Stimulated activated CD4-positive, alpha-beta T cell treated with anti-CD3 and anti-CD28 coated beads, Interleukin-1b, Interleukin-23, amount 100 ng/mL, for 48 hours (primary cell): ENCODE measurements around the gene WDR38.
A peak's percentile ranks its signal among the peaks of the same experiment; 100 is the strongest.
"Not testable (repeated sequence)": the region's sequence is repeated elsewhere in the genome, so short reads cannot be mapped to it uniquely, and the experiment has no call there.

Experiments
- DNase-seq: peaks from one replicate; pipeline ENCODE4 v3.0.0-alpha.2; 2020

Gene WDR38

DNA sequence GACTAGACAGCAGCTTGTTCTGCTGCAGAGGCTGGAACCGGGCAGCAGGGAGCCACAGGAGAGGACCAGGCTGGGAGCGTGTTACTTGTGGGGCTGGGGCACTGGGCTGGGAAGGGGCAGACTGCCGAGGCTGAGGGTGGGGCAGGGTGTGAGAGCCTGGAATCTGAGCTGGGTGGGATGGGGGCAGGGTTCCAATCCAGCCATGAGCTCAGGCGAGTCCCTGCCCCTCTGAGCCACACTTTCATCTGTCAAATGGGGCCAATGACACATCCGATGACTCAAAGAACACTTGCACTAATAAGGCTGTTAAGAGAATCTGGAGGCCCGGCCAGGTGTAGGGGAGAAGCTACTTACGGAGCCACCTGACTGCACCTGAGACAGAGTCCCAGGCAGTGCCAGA is 18.7 kb upstream of the WDR38 start:
- DNase-seq, result no peak

DNA sequence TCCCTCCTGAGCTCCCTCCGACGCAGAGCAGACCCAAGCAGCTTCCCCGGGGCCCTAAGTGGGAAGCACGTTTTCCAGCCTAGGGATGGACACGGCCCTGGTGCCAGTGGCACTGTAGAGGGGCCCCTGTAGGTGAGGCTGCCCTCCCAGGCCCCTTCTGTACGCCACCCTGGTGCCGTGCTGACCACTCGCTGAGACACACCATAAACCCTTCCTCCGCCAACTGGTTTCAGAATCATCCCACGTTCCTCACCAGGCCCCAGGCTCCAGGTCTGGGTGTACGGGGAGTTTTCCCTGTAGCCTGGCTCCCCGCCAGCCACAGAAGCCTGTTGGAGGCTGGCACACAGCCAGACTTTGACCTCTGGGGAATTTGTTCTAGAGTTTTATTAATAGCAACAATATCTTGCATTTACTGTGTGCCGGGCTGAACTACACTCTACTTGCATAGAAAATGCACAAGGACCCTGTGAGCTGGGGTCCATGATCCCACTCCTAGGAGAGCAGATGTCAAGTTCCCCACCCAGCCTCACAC is 18.2 kb upstream of the WDR38 start:
- no peak for DNase-seq

DNA sequence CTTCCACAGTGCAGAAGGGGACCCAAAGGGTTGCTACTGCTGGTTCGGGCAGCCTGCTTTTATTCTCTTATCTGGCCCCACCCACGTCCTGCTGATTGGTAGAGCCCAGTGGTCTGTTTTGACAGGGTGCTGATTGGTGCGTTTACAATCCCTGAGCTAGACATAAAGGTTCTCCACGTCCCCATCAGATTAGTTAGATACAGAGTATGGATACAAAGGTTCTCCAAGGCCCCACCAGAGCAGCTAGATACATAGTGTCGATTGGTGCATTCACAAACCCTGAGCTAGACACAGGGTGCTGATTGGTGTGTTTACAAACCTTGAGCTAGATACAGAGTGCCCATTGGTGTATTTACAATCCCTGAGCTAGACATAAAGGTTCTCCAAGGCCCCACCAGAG is 15.1 kb upstream of the WDR38 start:
- DNase-seq, result not testable (repeated sequence)

DNA sequence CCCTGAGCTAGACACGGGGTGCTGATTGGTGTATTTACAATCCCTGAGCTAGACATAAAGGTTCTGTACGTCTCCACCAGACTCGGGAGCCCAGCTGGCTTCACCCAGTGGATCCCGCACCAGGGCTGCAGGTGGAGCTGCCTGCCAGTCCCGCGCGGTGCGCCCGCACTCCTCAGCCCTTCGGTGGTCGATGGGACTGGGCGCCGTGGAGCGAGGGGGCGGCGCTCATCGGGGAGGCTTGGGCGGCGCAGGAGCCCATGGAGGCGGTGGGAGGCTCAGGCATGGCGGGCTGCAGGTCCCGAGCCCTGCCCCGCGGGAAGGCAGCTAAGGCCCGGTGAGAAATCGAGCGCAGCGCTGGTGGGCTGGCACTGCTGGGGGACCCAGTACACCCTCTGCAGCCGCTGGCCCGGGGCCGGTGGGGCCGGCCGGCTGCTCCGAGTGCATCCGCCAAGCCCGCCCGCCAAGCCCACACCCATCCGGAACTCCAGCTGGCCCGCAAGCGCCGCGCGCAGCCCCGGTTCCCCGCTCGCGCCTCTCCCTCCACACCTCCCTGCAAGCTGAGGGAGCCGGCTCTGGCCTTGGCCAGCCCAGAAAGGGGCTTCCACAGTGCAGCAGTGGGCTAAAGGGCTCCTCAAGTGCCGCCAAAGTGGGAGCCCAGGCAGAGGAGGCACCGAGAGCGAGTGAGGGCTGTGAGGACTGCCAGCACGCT is 14.5 kb upstream of the WDR38 start:
- DNase-seq, result not testable (repeated sequence)

DNA sequence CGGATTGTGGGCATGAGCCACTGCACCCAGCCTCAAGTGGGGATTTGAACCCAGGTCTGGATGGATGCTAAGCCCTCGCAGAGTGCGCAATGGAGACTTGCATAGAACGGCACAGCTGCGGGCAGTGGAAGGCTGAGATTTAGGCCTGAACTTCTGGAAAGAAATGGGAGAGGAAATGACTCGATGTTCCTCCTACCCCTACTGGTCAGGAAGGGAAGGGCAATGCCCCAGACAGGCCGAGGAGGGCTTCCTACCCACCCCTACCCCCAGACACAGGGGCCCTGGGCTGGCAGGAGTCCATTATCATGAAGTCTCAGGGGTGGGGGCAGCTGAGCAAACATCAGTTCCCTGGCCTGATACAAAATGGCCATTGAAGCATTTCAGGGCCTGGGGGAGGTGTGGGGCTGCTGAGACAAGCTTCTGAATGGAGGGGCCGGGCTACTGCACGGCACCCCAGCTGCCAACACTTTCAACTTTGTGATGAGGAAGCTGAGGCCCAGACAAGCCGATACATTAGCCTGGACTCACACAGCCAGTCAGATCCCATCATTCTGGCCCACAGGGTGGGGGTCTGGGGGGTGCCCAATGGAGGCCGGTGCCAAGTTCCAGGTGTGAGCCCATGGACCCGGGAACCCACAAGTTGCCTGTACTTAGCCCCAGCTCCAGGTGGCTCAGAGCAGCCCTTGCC is 13.5 kb upstream of the WDR38 start:
- no peak for DNase-seq

DNA sequence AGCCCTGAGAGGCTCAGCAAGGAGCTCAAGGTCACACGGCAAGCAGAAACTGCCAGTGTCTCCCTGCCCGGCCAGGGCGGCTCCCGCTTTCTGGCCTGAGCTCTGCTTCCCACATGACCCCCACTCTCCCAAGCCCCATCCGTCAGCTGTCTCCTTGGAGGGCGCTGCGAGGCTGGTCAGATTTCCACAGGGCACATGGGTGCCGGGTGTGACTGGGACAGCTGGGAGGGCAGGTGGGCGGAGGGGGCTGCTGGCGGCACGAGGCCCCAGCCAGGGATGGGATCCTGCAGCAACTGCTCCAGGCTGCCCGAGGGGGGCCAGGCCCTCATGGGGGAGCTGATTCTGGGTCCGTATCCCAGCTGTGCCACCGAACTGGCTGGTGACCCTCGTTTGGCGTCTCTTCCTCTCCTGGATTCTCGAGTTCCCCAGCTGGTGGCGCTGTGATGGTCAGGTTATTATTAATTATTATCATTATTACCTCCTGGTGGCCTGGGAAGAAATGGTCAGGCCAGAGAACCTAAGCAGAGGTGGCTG is 12.9 kb upstream of the WDR38 start:
- DNase-seq, result no peak

DNA sequence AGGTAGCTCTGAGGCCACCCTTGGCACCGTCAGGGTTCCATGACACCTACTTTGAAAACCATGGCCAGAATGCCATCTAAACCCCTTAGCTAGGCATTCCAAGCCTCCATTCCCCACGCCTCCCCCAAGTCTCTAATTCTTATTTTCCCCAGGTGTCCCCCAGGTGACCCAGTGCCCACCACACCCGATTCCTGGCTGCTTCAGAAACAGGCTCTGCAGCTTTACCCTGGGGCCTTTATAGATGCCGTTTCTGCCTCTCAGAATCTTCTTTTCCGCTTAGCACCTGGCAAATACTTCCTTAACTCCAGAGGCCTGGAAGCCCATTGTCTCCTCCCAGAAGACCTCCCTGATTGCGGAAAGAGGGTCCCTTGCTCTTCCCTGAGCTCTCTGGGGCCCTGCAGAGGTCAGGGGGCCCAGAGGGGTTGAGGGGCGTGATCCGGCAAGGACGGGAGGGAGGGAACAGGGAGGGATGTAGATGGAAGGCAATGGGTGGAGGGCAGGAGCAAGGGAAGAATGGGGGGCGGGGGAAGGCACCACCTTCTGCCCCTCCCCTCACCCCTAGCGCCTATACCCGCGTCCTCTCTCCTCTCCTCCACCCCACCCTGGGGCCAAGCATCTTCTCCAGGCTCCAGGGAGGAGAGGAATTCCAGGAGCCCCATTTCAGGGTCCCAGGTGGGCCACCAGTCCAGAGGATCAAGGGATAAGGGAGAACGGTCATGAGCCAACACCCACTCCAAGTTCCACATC is 12.0 kb upstream of the WDR38 start:
- no peak for DNase-seq

DNA sequence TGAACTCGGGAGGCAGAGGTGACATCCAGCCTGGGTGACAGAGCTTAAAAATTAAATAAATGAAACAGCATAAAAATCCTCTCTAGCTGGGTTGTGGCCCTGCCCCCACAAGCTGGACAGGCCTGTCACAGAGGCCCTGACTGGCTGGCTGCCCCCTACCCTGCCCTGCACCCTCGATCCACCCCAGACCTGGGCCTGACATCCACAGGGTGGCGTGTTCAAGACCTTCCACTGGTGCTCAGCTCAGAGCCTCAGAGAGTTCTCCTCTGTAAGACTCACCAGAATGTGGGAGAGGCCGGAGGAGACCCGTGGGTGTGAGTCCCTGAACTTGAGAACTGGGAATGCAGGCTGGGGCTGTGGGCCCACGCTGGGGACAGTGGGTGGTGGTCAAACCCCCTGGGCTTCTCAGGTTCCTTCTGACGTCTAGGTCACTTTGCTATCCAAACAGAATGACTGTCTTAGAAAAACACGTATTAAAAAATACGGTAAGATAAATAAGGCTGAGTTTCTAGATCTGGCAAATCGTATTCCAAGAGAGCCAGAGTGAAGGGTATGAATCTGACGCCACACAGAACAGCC is 9.7 kb upstream of the WDR38 start:
- no peak for DNase-seq

DNA sequence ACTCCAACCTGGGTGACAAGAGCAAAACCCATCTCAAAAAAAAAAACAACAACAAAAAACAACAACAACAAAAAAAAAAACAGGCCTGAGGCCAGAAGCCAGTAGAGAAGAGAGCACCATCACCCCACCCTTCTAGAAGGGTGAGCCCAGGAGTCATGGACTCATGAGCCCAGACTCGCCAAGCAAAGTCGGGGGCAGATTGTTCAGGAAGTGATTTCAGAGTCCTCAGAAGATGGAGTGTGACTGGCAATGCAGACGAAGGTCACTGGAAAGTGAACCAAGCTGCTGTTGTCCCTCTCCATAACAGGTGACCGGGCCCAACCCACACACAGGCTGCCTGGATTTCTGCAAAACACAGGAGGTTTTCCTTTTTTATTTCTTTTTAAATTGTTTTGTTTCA is 9.0 kb upstream of the WDR38 start:
- no peak for DNase-seq

DNA sequence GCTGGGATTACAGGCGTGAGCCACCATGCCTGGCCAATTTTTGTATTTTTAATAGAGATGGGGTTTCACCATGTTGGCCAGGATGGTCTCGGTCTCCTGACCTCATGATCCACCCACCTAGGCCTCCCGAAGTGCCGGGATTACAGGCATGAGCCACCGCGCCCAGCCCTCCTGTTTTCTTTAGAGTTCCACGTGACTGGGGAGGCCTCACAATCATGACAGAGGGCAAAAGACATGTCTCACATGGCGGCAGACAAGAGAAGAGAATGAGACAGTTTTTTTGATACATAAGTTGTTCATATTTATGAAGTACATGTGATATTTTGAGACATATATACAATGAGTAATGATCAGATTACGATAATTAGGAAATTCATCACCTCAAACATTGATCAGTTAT is 6.8 kb upstream of the WDR38 start:
- DNase-seq, result not testable (repeated sequence)

DNA sequence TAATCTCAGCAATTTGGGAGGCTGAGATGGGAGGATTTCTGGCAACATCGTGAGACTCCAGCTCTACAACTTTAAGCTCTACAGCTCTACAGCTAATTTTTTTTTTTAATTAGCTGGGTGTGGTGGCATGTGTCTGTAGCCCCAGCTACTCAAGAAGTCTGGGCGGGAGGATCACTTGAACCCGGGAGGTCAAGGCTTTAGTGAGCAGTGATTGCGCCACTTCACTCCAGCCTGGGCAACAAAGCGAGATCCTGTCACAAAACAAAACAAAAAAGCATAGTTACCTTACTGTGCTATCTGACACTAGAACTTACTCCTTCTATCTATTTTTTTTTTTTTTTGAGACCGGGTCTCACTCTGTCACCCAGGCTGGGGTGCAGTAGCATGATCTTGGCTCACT is 6.3 kb upstream of the WDR38 start:
- DNase-seq, result no peak

DNA sequence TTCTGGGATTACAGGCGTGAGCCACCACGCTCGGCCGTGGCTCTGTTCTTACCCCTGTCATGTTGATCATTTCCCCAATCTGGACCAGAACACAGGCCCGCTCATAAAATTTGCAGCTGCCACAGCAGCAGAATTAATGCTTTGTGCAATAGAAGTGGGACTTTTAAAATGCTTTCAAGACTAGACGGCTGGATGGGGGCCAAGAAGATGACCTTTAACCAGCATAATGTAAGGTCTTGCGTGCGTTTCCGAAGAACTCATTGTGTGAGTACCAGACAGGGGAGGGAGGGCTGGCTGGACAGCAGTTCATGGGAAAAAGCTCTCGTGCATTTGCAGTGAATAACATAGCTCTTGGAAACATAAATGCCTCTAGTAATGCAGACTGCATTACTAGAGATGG is 3.5 kb upstream of the WDR38 start:
- no peak for DNase-seq

DNA sequence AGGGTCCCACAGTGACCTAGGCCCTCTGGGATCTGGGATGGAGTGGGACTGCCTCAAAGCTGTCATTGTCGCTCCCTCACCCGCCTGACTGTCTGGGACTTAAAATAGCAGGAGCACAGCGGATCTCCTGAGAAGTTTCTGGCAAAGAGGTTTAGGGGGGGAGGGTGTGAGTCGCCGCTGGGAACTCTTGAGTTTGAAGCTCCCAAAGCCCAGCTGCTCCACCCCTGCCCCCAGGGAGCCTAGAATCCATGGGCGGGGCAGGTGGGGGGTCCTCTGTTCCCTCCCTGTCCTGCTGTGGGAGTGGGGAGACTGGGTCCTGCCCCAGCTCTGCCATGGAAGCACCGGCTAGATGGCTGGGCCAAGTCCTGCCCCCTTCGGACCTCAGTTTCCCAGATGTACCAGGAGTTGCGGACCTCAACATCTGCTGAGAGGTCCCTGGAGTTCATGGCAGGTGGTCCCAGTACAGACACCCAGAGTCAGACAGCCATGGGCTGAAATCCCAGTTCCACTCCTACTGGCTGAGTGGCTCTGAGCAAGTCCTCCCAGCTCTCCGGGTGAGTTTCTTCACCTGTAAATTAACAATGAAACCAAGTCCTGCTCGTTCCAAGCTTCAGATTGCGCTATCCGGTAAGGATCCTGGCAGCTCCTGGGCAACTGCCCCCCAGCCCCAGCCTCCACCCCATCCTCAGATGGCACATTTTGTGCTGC is 985 bp upstream of the WDR38 start:
- DNase-seq, result no peak

DNA sequence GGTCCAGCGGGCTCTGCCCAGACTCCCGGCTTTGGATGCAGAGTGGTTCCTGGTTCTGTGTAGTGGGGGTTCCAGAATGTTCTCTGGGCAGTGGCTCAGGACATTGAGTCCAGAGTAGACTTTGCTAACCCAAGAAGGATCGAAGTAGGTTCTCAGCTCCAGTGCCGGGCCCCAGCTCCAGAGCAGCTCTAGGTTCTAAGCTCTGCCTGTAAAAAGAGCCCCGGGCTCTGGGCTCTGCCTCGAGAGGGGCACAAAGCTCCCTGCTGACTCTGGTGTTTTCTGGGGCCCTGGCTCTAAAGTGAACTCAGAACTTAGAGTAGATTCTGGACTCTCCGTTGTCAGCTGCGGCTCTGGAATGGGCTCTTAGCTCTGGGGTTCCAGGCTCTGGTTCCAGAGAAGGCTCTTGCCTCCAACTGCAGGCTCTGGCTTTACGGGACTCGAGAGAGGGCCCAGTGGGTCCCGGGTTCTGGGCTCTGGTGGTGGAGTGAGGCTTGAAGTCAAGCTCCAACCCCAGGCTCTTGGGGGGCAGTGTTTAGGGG is 414 bp downstream of the WDR38 start:
- DNase-seq, result no peak

DNA sequence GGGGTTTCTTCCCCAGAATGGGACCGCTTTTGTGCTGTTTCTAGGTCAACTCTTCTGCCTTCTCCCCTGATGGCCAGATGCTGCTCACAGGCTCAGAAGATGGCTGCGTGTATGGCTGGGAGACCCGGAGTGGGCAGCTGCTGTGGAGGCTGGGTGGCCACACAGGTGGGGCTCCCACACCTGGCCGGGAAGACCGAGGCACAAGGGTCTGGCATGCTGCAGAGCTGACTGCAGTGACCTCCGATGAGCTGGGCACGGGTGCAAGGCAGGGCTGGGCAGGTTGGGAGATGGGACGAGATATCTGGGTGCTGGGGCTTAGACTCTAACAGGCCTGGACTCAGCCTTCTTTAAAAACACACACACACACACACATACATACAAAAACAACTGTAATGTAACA is 901 bp downstream of the WDR38 start:
- DNase-seq, result no peak

DNA sequence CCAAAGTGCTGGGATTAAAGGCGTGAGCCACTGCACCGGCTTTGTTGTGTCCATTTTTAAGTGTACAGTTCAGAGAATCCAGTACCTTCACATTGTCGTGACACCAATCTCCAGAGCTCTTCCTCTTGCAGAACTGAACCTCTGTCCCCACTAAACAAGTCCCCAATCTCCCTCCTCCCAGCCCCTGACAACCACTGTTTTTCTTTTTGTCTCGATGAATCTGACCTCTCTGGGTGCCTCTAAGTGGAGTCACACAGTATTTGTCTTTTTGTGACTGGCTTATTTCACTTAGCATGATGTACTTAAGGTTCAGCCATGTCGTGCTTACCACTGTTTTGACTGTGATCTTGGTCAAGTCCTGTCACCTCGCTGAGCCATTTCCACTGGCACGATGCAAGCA is 1.6 kb downstream of the WDR38 start:
- no peak for DNase-seq

DNA sequence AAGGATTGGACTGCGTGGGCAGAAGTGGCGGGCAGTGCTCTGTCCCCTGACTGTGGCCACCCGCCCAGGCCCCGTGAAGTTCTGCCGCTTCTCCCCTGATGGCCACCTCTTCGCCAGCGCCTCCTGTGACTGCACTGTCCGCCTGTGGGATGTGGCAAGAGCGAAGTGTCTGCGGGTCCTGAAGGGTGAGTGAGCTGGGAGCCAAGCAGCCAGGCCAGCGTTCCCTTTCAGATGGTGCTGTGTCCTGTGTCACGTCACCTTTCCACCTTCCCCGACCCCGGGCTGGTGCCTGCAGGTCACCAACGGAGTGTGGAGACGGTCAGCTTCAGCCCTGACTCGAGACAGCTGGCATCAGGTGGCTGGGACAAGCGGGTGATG is 2.3 kb downstream of the WDR38 start:
- DNase-seq, result no peak

DNA sequence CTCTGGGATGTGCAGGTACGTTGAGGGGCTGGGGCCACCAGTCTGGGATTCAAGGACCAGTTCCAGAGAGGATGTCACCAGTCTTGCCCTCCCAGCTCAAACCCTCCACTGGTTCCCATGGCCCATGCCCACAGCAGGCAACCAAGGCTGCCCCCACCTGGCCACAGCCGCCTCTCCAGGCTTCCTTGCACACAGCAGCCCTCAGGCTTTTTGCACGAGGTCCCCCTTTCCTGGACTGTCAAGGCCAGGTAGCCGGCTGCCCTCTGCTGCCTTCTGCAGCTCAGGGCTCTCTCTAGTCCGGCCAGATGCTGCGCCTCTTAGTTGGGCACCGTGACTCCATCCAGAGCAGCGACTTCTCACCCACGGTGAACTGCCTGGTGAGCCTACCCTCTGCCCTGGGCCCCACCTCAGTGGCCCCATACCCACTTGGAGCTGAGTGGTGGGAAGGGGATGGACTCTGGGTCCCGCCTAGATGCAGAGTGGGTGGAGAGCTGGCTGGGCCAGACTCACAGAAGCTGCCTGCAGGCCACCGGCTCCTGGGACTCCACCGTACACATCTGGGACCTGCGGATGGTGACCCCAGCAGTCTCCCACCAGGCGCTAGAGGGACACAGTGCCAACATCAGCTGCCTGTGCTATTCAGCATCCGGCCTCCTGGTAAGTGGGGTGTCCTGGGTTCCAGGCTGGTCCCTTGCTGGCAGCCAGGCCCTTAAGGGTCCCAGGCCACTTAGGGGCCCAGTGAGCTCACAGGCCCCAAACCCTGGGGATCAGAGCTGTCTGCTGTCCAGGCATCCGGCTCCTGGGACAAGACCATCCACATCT is 2.9 kb downstream of the WDR38 start:
- DNase-seq, result peak; percentile 39

DNA sequence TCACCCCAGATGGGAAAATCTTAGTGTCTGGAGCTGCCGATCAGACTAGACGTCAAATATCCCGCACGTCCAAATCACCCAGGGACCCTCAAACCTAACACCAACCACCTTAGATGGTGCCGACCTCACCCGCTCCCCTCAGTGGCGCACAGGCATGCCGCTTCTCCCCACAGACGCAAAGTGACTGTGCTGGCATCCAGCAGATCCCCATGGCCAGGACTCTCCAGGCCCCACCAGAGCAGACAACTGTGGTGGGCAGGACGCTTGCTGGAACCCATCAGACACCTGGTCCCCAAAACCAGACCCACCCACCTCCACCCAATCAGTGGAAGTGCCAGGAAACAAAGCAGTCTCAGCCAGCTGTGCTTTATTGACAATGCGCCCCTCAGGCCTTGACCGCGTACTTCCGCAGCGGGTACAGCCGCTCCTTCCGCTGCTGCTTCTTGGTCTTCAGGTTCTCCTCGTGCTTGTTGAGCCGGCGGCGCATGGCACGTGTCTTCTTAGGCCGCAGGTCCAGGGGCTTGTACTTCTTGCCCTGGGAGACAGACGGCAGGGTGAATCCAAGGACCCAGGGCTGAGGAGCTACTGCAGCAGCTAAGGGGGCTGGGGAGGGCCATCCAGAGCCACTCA is 4.4 kb downstream of the WDR38 start:
- DNase-seq, result no peak

DNA sequence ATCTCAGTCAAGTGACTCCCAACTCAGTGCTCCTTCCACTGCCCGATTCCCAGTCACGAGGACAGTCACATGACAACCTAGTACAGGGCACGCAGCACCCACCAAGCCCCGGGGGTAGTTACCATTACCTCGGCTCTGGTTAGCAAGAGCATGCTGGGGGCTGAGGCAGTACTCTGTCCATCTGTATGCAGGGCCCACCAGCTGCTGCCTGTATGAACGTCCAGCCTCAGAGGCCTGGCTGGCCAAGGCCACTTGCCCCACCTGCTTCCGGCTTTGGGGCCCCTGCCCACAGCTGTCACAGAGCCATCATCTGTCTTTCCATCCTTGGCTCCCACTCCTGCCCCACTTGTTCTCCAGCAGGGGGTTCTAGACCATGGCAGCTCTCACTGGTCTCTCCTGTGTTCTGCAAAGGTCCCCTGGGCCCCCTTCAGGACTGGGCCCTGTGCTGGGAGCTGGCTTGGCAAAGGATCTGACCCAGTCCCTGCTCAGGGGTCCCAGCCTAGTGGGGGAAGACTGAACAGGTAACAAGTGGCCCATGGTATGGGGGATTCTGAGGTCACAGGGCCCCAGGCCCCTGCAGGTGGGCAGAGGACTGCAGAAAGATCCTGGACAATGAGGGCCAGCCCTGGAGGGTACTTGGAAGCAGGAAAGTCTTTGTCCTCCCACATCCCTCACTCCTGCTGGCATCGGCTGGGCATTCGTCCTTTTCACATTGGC is 5.2 kb downstream of the WDR38 start:
- DNase-seq, result no peak
